SK-N-SH treated with all-trans-retinoic acid at 6 μM for 48 hours (cell line): ENCODE data around the gene PLXNA4.

Source experiments
- ATAC-seq: fragments of 200-7000 bp; cut with Tn5 transposase; 3 replicates; pipeline ENCODE4 v1.9.1; 2020; ENCODE audit warnings: mild to moderate bottlenecking, moderate library complexity
- BACH2 ChIP-seq: fragments of 250-450 bp; sonication (Bioruptor Pico); IDR thresholded peaks from 2 replicates; pipeline ENCODE4 v1.9.0; 2021; ENCODE audit warnings: mild to moderate bottlenecking, borderline replicate concordance
- CSDC2 ChIP-seq: fragments of 250-450 bp; sonication (Bioruptor Pico); IDR thresholded peaks from 2 replicates; pipeline ENCODE4 v1.5.0; 2020; ENCODE audit warnings: mild to moderate bottlenecking, moderate library complexity
- CSRNP3 ChIP-seq: fragments of 250-450 bp; sonication (Bioruptor Pico); IDR thresholded peaks from 2 replicates; pipeline ENCODE4 v1.5.1; 2021; ENCODE audit warnings: mild to moderate bottlenecking, moderate library complexity
- ESRRG ChIP-seq: fragments of 250-450 bp; sonication (Bioruptor Pico); IDR thresholded peaks from 2 replicates; pipeline ENCODE4 v1.6.1; 2021; ENCODE audit warnings: mild to moderate bottlenecking
- GLIS3 ChIP-seq: fragments of 250-450 bp; sonication (Bioruptor Pico); IDR thresholded peaks from 2 replicates; pipeline ENCODE4 v1.5.0; 2020; ENCODE audit warnings: mild to moderate bottlenecking, moderate library complexity
- ISL1 ChIP-seq: fragments of 250-450 bp; sonication (Bioruptor Pico); IDR thresholded peaks from 2 replicates; pipeline ENCODE4 v2.1.2; 2022; ENCODE audit warnings: mild to moderate bottlenecking, moderate library complexity
- OSR1 ChIP-seq: fragments of 250-450 bp; sonication (Bioruptor Pico); IDR thresholded peaks from 2 replicates; pipeline ENCODE4 v1.8.0; 2022; ENCODE audit warnings: moderate library complexity, mild to moderate bottlenecking, inconsistent platforms
- PATZ1 ChIP-seq: fragments of 250-450 bp; sonication (Bioruptor Pico); IDR thresholded peaks from 2 replicates; pipeline ENCODE4 v1.8.0; 2020; ENCODE audit warnings: mild to moderate bottlenecking, moderate library complexity, borderline replicate concordance
- PPARA ChIP-seq: fragments of 250-450 bp; sonication (Bioruptor Pico); IDR thresholded peaks from 2 replicates; pipeline ENCODE4 v1.5.0; 2020; ENCODE audit warnings: mild to moderate bottlenecking, borderline replicate concordance
- RARB ChIP-seq: fragments of 250-450 bp; sonication (Bioruptor Pico); IDR thresholded peaks from 2 replicates; pipeline ENCODE4 v1.8.0; 2021; ENCODE audit warnings: mild to moderate bottlenecking, moderate library complexity
- SNAI2 ChIP-seq: fragments of 250-450 bp; sonication (Bioruptor Pico); IDR thresholded peaks from 2 replicates; pipeline ENCODE4 v1.5.0; 2020; ENCODE audit warnings: mild to moderate bottlenecking, moderate library complexity
- TCF4 ChIP-seq: fragments of 250-450 bp; sonication (Bioruptor Pico); IDR thresholded peaks from 2 replicates; pipeline ENCODE4 v1.8.0; 2021; ENCODE audit warnings: mild to moderate bottlenecking, moderate library complexity, borderline replicate concordance
- TOX ChIP-seq: fragments of 250-450 bp; sonication (Bioruptor Pico); IDR thresholded peaks from 2 replicates; pipeline ENCODE4 v1.8.0; 2021; ENCODE audit warnings: mild to moderate bottlenecking, moderate library complexity, borderline replicate concordance
- ZC3H10 ChIP-seq: fragments of 250-450 bp; sonication (Bioruptor Pico); IDR thresholded peaks from 2 replicates; pipeline ENCODE4 v1.5.1; 2021; ENCODE audit warnings: mild to moderate bottlenecking, moderate library complexity
- ZFP3 ChIP-seq: fragments of 250-450 bp; sonication (Bioruptor Pico); IDR thresholded peaks from 2 replicates; pipeline ENCODE4 v1.5.0; 2020; ENCODE audit warnings: mild to moderate bottlenecking, moderate library complexity
- ZFP30 ChIP-seq: fragments of 450-650 bp; formaldehyde crosslinking; IDR thresholded peaks from 2 replicates; pipeline ENCODE4 v1.5.0; 2022; ENCODE audit warnings: mild to moderate bottlenecking, moderate library complexity
- ZNF565 ChIP-seq: fragments of 450-650 bp; formaldehyde crosslinking; conservative IDR thresholded peaks from 2 replicates; pipeline ENCODE4 v1.5.0; 2020; ENCODE audit warnings: low read depth, mild to moderate bottlenecking, moderate library complexity
- ZNF70 ChIP-seq: fragments of 450-650 bp; formaldehyde crosslinking; IDR thresholded peaks from 2 replicates; pipeline ENCODE4 v1.5.0; 2020; ENCODE audit warnings: mild to moderate bottlenecking, moderate library complexity
- ZNF8 ChIP-seq: fragments of 450-650 bp; formaldehyde crosslinking; IDR thresholded peaks from 2 replicates; pipeline ENCODE4 v1.5.0; 2020; ENCODE audit warnings: mild to moderate bottlenecking, moderate library complexity
- TF ChIP-seq, protein P1 (sequence below): fragments of 250-450 bp; sonication (Bioruptor Pico); IDR thresholded peaks from 2 replicates; pipeline ENCODE4 v1.5.0; 2020; ENCODE audit warnings: mild to moderate bottlenecking, moderate library complexity
- TF ChIP-seq, protein P2 (sequence below): fragments of 250-450 bp; sonication (Bioruptor Pico); IDR thresholded peaks from 2 replicates; pipeline ENCODE4 v1.5.1; 2020; ENCODE audit warnings: low read depth, mild to moderate bottlenecking, moderate library complexity

Gene PLXNA4

DNA sequence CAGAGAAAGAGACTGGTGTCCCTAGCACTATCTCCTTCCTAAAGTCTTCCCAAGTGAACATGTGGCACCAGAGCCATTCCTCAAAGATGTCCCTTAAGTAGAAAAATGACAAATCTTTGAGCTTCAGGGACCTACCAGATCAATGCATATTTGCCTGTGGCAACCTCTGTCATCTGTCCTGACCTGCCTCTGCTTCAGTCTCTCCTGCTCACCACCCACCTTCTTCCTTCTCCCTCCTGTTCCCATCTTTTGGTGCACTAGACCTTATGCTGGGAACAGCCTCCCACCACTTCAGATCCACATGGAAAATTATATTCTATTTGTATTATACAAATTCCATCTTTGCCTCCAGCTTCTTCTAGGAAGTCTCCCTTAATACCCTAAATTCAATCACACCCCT is 386.4 kb downstream of the PLXNA4 start (continued):
- TF ChIP-seq ZNF70 (CRISPR knock-in tag) = no peak
- TF ChIP-seq ZC3H10 (CRISPR knock-in tag) = no peak
- TF ChIP-seq, protein P1, sequence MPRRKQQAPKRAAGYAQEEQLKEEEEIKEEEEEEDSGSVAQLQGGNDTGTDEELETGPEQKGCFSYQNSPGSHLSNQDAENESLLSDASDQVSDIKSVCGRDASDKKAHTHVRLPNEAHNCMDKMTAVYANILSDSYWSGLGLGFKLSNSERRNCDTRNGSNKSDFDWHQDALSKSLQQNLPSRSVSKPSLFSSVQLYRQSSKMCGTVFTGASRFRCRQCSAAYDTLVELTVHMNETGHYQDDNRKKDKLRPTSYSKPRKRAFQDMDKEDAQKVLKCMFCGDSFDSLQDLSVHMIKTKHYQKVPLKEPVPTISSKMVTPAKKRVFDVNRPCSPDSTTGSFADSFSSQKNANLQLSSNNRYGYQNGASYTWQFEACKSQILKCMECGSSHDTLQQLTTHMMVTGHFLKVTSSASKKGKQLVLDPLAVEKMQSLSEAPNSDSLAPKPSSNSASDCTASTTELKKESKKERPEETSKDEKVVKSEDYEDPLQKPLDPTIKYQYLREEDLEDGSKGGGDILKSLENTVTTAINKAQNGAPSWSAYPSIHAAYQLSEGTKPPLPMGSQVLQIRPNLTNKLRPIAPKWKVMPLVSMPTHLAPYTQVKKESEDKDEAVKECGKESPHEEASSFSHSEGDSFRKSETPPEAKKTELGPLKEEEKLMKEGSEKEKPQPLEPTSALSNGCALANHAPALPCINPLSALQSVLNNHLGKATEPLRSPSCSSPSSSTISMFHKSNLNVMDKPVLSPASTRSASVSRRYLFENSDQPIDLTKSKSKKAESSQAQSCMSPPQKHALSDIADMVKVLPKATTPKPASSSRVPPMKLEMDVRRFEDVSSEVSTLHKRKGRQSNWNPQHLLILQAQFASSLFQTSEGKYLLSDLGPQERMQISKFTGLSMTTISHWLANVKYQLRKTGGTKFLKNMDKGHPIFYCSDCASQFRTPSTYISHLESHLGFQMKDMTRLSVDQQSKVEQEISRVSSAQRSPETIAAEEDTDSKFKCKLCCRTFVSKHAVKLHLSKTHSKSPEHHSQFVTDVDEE (CRISPR knock-in tag) = no peak
- no peak for TF ChIP-seq PPARA (CRISPR knock-in tag)
- TF ChIP-seq CSDC2 (CRISPR knock-in tag) = no peak
- no peak for TF ChIP-seq SNAI2 (CRISPR knock-in tag)
- TF ChIP-seq GLIS3 (CRISPR knock-in tag) = no peak
- TF ChIP-seq, all 23 proteins: peak for 0

GRCh38 chr7:132187869-132188789 is 388.1 kb downstream of the PLXNA4 start:
- TF ChIP-seq TCF4 (CRISPR knock-in tag) (no peak), BACH2 (CRISPR knock-in tag) (no peak), CSRNP3 (CRISPR knock-in tag) (no peak), RARB (CRISPR knock-in tag) (no peak), ZC3H10 (CRISPR knock-in tag) (no peak), OSR1 (no peak), TOX (CRISPR knock-in tag) (no peak), PPARA (CRISPR knock-in tag) (no peak), GLIS3 (CRISPR knock-in tag) (no peak), ZNF565 (CRISPR knock-in tag) (no peak), ZFP3 (CRISPR knock-in tag) (no peak), SNAI2 (CRISPR knock-in tag) (no peak), ISL1 (CRISPR knock-in tag) (no peak), ZNF8 (CRISPR knock-in tag) (no peak), ESRRG (CRISPR knock-in tag) (no peak)
- TF ChIP-seq, protein P2, sequence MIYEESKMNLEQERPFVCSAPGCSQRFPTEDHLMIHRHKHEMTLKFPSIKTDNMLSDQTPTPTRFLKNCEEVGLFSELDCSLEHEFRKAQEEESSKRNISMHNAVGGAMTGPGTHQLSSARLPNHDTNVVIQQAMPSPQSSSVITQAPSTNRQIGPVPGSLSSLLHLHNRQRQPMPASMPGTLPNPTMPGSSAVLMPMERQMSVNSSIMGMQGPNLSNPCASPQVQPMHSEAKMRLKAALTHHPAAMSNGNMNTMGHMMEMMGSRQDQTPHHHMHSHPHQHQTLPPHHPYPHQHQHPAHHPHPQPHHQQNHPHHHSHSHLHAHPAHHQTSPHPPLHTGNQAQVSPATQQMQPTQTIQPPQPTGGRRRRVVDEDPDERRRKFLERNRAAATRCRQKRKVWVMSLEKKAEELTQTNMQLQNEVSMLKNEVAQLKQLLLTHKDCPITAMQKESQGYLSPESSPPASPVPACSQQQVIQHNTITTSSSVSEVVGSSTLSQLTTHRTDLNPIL (CRISPR knock-in tag) = no peak
- no peak for ATAC-seq

GRCh38 chr7:132187391-132187790 is 388.9 kb downstream of the PLXNA4 start:
- no peak for TF ChIP-seq CSDC2 (CRISPR knock-in tag)
- no peak for TF ChIP-seq SNAI2 (CRISPR knock-in tag)
- TF ChIP-seq TCF4 (CRISPR knock-in tag) = no peak
- TF ChIP-seq CSRNP3 (CRISPR knock-in tag) = no peak
- TF ChIP-seq OSR1 = no peak
- TF ChIP-seq, all 23 proteins: peak for 0
- no peak for ATAC-seq

GRCh38 chr7:132185150-132185549 is 391.1 kb downstream of the PLXNA4 start:
- ATAC-seq = no peak
- TF ChIP-seq BACH2 (CRISPR knock-in tag) (no peak), PATZ1 (CRISPR knock-in tag) (no peak), ZC3H10 (CRISPR knock-in tag) (no peak), ZFP30 (no peak), ZNF70 (CRISPR knock-in tag) (no peak), CSDC2 (CRISPR knock-in tag) (no peak)
- TF ChIP-seq, all 23 proteins: peak for 0
